DOHH2 (cell line): ENCODE measurements around the gene VAV1.

Experiments used
- EZH2phosphoT487 ChIP-seq: fragments of 200-600 bp; sonication (generic); IDR thresholded peaks from 2 replicates; pipeline ENCODE4 v1.6.1; 2017; ENCODE audit warnings: borderline replicate concordance, mild to moderate bottlenecking, antibody characterized with exemption, low read length, moderate library complexity, mixed read lengths
- TF ChIP-seq, protein P1 (sequence below): fragments of 200-600 bp; sonication (generic); IDR thresholded peaks from one replicate; pipeline ENCODE4 v1.5.1; 2014; ENCODE audit warnings: antibody characterized with exemption, mild to moderate bottlenecking, low read depth, low read length; ENCODE audit not compliant: poor library complexity, severe bottlenecking

- TF ChIP-seq, protein P1, sequence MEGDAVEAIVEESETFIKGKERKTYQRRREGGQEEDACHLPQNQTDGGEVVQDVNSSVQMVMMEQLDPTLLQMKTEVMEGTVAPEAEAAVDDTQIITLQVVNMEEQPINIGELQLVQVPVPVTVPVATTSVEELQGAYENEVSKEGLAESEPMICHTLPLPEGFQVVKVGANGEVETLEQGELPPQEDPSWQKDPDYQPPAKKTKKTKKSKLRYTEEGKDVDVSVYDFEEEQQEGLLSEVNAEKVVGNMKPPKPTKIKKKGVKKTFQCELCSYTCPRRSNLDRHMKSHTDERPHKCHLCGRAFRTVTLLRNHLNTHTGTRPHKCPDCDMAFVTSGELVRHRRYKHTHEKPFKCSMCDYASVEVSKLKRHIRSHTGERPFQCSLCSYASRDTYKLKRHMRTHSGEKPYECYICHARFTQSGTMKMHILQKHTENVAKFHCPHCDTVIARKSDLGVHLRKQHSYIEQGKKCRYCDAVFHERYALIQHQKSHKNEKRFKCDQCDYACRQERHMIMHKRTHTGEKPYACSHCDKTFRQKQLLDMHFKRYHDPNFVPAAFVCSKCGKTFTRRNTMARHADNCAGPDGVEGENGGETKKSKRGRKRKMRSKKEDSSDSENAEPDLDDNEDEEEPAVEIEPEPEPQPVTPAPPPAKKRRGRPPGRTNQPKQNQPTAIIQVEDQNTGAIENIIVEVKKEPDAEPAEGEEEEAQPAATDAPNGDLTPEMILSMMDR = no peak
- no peak for TF ChIP-seq EZH2phosphoT487
Measured at GRCh38 chr19:6738787-6739389, 33.6 kb upstream of the VAV1 start.
